HG02884 (cell line): ENCODE data around the gene TTC28.
"Not testable (repeated sequence)": the region's sequence is repeated elsewhere in the genome, so short reads cannot be mapped to it uniquely, and the experiment has no call there.

Source experiments
- ATAC-seq: cut with Tn5 transposase; IDR thresholded peaks from one replicate; pipeline ENCODE4 v1.9.1; 2021; ENCODE audit warnings: mild to moderate bottlenecking, moderate library complexity; ENCODE audit not compliant: unreplicated experiment

Gene TTC28

GRCh38 chr22:28678170-28678569 lies 1.5 kb downstream of the TTC28 start:
- not testable (repeated sequence) for ATAC-seq

DNA sequence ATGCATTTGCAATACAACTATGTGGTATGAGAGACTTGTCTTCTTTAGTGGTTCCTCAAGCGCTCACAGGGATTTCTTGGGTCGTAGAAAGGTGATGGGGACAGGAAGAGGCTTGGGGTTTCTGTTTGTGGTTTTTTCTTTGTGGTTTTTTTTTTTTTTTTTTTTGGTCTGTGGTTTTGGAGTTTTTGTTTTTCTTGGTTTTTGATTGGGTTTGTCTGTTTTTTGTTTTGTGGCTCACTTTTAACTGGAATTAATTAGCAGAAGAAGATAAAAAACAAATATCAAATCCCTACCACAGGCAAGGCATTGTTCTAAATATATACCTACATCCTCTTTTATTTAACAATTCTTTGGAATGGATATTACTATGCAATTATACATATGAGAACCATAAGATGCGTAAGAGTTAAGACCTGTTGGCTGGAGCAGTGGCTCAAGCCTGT lies 5.5 kb downstream of the TTC28 start:
- ATAC-seq: peak; percentile 52

GRCh38 chr22:28670756-28671155 lies 8.9 kb downstream of the TTC28 start:
- ATAC-seq: no peak

DNA sequence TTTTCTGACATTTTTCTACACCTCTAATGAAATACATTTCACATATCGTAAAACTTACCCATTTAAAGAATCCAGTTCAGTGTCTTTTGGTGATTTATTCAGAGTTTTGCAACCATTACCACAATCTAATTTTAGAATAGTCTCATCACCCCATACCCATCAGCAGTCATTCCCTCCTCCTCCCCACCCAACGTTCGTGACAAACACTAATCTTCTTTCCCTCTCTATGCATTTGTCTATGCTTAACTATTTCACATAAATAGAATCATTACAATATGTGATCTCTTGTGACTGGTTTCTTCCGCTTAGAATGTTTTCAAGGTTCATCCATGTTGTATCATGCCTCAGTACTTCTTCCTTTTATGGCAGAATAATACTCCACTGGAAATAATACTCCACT lies 9.5 kb downstream of the TTC28 start:
- no peak for ATAC-seq

GRCh38 chr22:28669387-28669786 lies 10.3 kb downstream of the TTC28 start:
- no peak for ATAC-seq

DNA sequence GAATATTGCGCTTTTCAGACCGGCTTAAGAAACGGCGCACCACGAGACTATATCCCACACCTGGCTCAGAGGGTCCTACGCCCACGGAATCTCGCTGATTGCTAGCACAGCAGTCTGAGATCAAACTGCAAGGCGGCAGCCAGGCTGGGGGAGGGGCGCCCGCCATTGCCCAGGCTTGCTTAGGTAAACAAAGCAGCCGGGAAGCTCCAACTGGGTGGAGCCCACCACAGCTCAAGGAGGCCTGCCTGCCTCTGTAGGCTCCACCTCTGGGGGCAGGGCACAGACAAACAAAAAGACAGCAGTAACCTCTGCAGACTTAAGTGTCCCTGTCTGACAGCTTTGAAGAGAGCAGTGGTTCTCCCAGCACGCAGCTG lies 16.1 kb downstream of the TTC28 start:
- ATAC-seq: not testable (repeated sequence)

- ATAC-seq: no peak
These were observed 21.2 kb downstream of the TTC28 start for GRCh38 chr22:28658448-28658847.

GRCh38 chr22:28656181-28656580 lies 23.5 kb downstream of the TTC28 start:
- ATAC-seq: no peak

- ATAC-seq: no peak
These were observed 29.2 kb downstream of the TTC28 start for GRCh38 chr22:28650463-28650862.

DNA sequence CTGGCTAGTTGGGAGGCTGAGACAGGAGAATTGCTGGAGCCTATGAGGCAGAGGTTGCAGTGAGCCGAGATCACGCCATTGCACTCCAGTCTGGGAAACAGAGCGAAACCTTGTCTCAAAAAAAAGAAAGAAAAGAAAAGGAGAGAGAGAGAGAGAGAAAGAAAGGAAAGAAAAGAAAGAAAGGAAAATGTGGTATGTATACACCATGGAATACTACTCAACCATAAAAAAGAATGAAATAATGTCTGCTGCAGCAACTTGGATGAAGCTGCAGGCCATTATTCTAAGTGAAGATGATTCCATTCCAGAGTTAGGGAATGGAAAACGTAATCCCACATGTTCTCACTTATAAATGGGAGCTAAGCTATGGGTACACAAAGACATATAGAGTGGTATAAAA lies 30.8 kb downstream of the TTC28 start:
- no peak for ATAC-seq

GRCh38 chr22:28647216-28647615 lies 32.4 kb downstream of the TTC28 start:
- ATAC-seq: no peak

DNA sequence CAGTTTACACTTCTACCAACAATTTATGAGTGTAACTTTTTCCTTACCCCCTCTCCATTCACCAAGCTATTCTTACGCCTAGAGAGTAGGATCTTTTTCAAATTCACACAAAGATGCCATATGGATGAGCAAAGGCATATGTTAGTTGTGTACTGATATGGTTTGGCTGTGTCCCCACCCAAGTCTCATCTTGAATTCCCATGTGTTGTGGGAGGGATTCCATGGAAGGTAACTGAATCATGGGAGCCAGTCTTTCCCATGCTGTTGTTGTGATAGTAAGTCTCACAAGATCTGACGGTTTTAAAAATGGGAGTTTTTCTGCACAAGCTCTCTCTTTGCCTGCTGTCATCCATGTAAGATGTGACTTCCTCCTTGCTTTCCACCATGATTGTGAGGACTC lies 40.3 kb downstream of the TTC28 start:
- ATAC-seq: no peak

GRCh38 chr22:28637225-28637624 lies 42.4 kb downstream of the TTC28 start:
- ATAC-seq: no peak

- ATAC-seq: no peak
These were observed 49.5 kb downstream of the TTC28 start for GRCh38 chr22:28630177-28630574.

DNA sequence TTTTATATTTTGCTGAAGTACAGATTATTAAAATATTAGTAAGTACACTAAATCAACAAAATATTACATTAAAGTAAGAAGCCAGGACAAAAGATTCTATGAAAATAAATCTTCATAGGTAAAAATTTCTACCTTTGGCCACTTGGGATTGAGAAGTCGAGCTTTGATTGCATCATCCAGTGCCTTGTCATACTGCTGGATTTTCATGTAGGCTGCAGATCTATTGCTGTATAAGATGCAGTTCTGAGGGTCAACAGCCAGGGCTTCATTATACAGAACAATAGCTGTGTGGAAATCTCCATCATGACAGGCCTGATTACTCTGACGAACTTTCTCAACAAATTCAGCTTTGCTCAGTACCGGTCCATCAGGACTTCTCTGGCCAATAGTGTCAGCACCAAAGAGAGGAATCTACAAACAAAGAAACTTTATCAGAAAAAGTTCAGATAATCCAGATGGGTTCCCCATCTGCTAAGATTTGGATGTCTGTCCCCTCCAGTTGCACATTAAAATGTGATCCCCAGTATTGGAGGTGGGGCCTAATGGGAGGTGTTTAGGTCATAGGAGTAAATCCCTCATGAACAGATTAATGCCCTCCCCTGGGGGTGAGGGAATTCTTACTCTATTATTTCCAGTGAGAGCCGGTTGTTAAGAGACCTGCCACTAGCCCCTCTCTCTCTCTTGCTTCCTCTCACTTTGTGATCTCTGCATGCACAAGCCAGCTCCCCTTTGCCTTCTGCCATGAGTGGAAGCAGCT lies 50.0 kb downstream of the TTC28 start:
- ATAC-seq: no peak

DNA sequence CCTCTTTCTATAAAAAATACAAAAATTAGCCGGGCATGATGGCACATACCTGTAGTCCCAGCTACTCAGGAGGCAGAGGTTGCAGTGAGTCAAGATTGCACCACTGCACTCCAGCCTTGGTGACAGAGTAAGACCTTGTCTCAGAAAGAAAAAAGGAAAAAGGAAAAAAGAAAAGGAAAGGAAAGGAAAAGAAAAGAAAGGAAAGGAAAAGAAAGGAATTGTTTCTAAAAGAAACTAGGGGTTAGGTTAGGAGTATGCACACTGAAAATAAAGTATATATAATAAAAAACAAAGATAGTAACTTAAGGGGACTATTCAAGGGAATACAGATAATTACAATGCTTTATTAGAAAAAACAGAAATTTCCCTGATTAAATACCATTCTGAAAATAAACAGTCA lies 50.9 kb downstream of the TTC28 start:
- no peak for ATAC-seq

- ATAC-seq: no peak
These were observed 51.8 kb downstream of the TTC28 start for GRCh38 chr22:28627791-28628190.

DNA sequence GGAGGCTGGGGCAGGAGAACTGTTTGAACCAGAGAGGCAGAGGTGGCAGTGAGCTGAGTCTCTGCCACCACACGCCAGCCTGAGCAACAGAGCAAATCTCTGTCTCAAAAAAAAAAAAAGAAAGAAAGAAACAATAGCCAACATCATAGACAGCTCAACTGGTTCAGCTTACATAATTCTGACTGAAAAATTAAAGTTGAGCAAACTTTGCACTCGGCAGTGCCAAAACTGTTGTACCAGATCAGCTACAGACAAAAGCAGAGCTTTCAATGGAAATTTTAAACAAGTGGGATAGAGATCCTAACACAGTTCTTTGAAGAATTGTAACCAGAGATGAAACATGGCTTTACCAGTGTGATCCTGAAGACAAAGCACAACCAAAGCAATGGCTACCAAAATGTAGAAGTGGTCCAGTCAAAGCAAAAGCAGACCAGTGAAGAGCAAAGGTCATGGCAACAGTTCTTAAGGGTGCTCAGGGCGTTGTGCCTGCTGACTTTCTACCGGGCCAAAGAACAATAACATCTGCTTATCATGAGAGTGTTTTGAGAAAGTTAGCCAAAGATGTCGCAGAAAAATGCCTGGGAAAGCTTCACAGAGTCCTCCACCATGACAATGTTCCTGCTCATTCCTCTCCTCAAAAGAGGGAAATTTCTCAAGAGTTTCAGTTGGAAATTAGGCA lies 59.3 kb downstream of the TTC28 start:
- ATAC-seq: no peak

- ATAC-seq: no peak
These were observed 60.4 kb downstream of the TTC28 start for GRCh38 chr22:28619236-28619635.

GRCh38 chr22:28615423-28615822 lies 64.2 kb downstream of the TTC28 start:
- not testable (repeated sequence) for ATAC-seq

DNA sequence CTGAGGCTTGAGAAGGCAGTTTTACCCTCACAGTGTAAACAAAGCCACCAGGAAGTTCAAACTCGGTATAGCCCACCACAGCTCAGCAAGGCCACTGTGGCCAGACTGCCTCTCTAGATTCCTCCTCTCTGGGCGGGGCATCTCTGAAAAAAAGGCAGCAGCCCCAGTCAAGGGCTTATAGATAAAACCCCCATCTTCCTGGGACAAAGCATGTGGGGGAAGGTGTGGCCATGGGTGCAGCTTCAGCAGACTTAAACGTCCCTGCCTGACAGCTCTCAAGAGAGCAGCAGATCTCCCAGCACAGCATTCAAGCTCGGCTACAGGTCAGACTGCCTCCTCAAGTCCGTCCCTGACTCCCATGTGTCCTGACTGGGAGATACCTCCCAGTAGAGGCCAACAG lies 69.7 kb downstream of the TTC28 start:
- ATAC-seq: no peak

DNA sequence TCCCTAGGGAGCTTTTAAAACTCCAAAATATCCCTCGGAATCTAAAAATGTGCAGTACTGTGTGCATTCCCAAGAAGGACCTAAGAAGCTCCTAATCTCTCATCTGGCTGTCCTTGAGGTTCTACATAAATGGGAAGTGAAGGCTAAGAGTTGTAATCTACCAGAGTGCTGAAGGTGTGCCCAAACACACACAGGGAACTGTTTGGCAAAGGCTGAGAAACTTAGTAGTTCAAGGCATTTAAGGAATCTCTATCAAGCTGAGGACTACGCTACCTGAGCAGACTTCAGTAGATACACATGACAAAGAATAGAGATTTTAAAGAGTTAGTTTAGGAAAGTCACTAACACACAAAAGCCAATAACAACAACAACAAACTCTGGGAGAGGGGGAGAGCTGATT lies 71.1 kb downstream of the TTC28 start:
- no peak for ATAC-seq

- ATAC-seq: no peak
These were observed 71.8 kb downstream of the TTC28 start for GRCh38 chr22:28607795-28608194.
